Endothelial cell of umbilical vein (primary cell): Measurements from ENCODE around the gene HAX1. TPM values are rescaled to one million over a fixed set of nuclear protein-coding genes. Genes with fewer than 3 reads are reported as not detected.

Experiments
- BruUV-seq: library from RNA; stranded (reverse); fragments of 400-500 nt; replicated peaks from 2 replicates; lab custom pipeline; 2021; lab: Mats Ljungman, UMichigan
- CTCF ChIA-PET: fragments of 300-600, 350-600 bp; sonication (Branson Sonifier 250); formaldehyde crosslinking; loops from one replicate; lab custom pipeline; 2021; ENCODE audit warnings: antibody characterized with exemption, inconsistent platforms; lab: Charles Lee
- POLR2A ChIA-PET: fragments of 300-600, 350-600 bp; sonication (Branson Sonifier 250); formaldehyde crosslinking; loops from one replicate; lab custom pipeline; 2021; ENCODE audit warnings: antibody characterized with exemption, inconsistent platforms; lab: Charles Lee
- DNase-seq: peaks from one replicate; pipeline ENCODE4 v3.0.0-alpha.2; 2011; ENCODE audit warnings: low read depth, low spot score
- FAIRE-seq: peaks from 2 replicates; lab custom pipeline; 2011; peaks lifted over from hg19 to GRCh38; lab: Jason Lieb, UNC
- H2AFZ ChIP-seq: 2 replicates; pipeline ENCODE4 v1.6.0; 2012; ENCODE audit warnings: low read depth, low read length, control low read depth, inconsistent platforms
- H3K27ac ChIP-seq: 2 replicates; pipeline ENCODE4 v1.5.1; 2011; ENCODE audit warnings: low read depth, mild to moderate bottlenecking, control low read depth, low read length, moderate library complexity; ENCODE audit not compliant: insufficient read depth
- H3K27me3 ChIP-seq, 2 experiments: 2 replicates each; pipeline versions ENCODE4 v1.6.0 to v1.6.1; 2011; ENCODE audit warnings: low read length in 2 of 2, mixed read lengths in 1 of 2; ENCODE audit not compliant: control insufficient read depth in 2 of 2, insufficient read depth in 2 of 2
- H3K36me3 ChIP-seq, 2 experiments: 2 replicates in 1 of 2; 3 replicates in 1 of 2; pipeline ENCODE4 v1.5.1; 2011; ENCODE audit warnings: low read length in 2 of 2, mild to moderate bottlenecking in 1 of 2, moderate library complexity in 1 of 2; ENCODE audit not compliant: control insufficient read depth in 2 of 2, insufficient read depth in 2 of 2; ENCODE audit errors: extremely low read depth in 1 of 2
- H3K4me1 ChIP-seq: 3 replicates; pipeline ENCODE4 v1.5.1; 2011; ENCODE audit warnings: mild to moderate bottlenecking, low read length; ENCODE audit not compliant: control insufficient read depth, insufficient read depth; ENCODE audit errors: extremely low read depth
- H3K4me2 ChIP-seq: 2 replicates; pipeline ENCODE4 v1.6.1; 2011; ENCODE audit warnings: low read length, control low read depth, mixed read lengths; ENCODE audit not compliant: insufficient read depth
- H3K4me3 ChIP-seq, 3 experiments: fragments of 200-600 bp in 1 of 3; sonication (generic), shearing (Covaris generic) in 1 of 3; replicated peaks in 1 of 3; 2 replicates each; pipeline ENCODE4 v1.5.1; 2011 to 2016; ENCODE audit warnings: control low read depth in 3 of 3, low read length in 3 of 3, mild to moderate bottlenecking in 2 of 3, inconsistent platforms in 1 of 3, low read depth in 1 of 3, moderate library complexity in 1 of 3; ENCODE audit not compliant: insufficient read depth in 1 of 3
- H3K79me2 ChIP-seq: 2 replicates; pipeline ENCODE4 v1.6.0; 2012; ENCODE audit warnings: low read length, inconsistent platforms; ENCODE audit not compliant: control insufficient read depth, insufficient read depth
- H3K9ac ChIP-seq: replicated peaks from 2 replicates; pipeline ENCODE3; 2011; ENCODE audit warnings: low read length, control low read depth; ENCODE audit not compliant: insufficient read depth; ENCODE audit errors: extremely low read depth
- H3K9me1 ChIP-seq: replicated peaks from 3 replicates; pipeline ENCODE4 v1.6.0; 2011; ENCODE audit warnings: mild to moderate bottlenecking, low read length; ENCODE audit not compliant: control insufficient read depth, insufficient read depth; ENCODE audit errors: extremely low read depth
- H3K9me3 ChIP-seq: replicated peaks from 2 replicates; pipeline ENCODE4 v1.5.1; 2012; ENCODE audit warnings: low read length, inconsistent platforms; ENCODE audit not compliant: control insufficient read depth, insufficient read depth
- H4K20me1 ChIP-seq: replicated peaks from 2 replicates; pipeline ENCODE3; 2011; ENCODE audit warnings: mild to moderate bottlenecking, low read length; ENCODE audit not compliant: control insufficient read depth, insufficient read depth; ENCODE audit errors: extremely low read depth
- EZH2 ChIP-seq: IDR thresholded peaks from 2 replicates; pipeline ENCODE4 v1.6.1; 2012; ENCODE audit warnings: borderline replicate concordance, low read depth, mild to moderate bottlenecking, moderate library complexity, low read length, inconsistent platforms; ENCODE audit not compliant: severe bottlenecking
- FOS ChIP-seq: IDR thresholded peaks from 2 replicates; pipeline ENCODE4 v1.6.1; 2011; ENCODE audit warnings: mild to moderate bottlenecking, low read length, moderate library complexity, borderline replicate concordance; ENCODE audit not compliant: insufficient read depth
- GATA2 ChIP-seq: IDR thresholded peaks from 2 replicates; pipeline ENCODE4 v1.7.0; 2011; ENCODE audit warnings: low read depth, mild to moderate bottlenecking, moderate library complexity, mixed read lengths, low read length; ENCODE audit not compliant: insufficient read length, insufficient read depth
- JUN ChIP-seq: IDR thresholded peaks from 2 replicates; pipeline ENCODE4 v1.6.1; 2011; ENCODE audit warnings: borderline replicate concordance, low read depth; ENCODE audit not compliant: insufficient read length, insufficient read depth
- MYC ChIP-seq: IDR thresholded peaks from one replicate; pipeline ENCODE4 v1.6.1; 2011; ENCODE audit warnings: mild to moderate bottlenecking, low read depth, low read length
- POLR2A ChIP-seq: IDR thresholded peaks from 2 replicates; pipeline ENCODE4 v1.6.1; 2012; ENCODE audit warnings: low read depth, mild to moderate bottlenecking, control low read depth, low read length
- POLR2AphosphoS5 ChIP-seq: IDR thresholded peaks from 2 replicates; pipeline ENCODE4 v1.6.1; 2012; ENCODE audit warnings: low read depth, mild to moderate bottlenecking, control low read depth, low read length, moderate library complexity; ENCODE audit not compliant: insufficient read depth
- dilution Hi-C: fragments of 300-500 bp; cut with MboI; formaldehyde crosslinking; loops from one replicate; pipeline ENCODE4 v1.15.0; 2019; ENCODE audit warnings: low sequenced_read_pairs; ENCODE audit not compliant: extremely low pct_ligation_motif_present
- intact Hi-C: fragments of 100-400 bp; cut with micrococcal nuclease; formaldehyde crosslinking; loops from one replicate; pipeline ENCODE4 v1.10.0; 2022
- polyA plus RNA-seq, 4 experiments: library from polyadenylated mRNA; depleted of rRNA in 3 of 4; stranded (reverse) in 3 of 4; unstranded in 1 of 4; fragments of >200 nt; gene quantifications; 2 replicates each; pipeline versions ENCODE4 v1.2.1 to v1.2.3, GENCODE V29; 2011 to 2012; ENCODE audit warnings: missing spikeins in 1 of 4
- total RNA-seq: library from RNA; stranded (reverse); gene quantifications from 2 replicates; pipeline ENCODE4 v1.2.3, GENCODE V29; 2021
- TF ChIP-seq, protein P1 (sequence below): IDR thresholded peaks from 2 replicates; pipeline ENCODE4 v1.6.1; 2011; ENCODE audit not compliant: insufficient read depth, insufficient read length
- TF ChIP-seq, protein P2 (sequence below), 2 donors: IDR thresholded peaks; 1 replicate in 1 of 2; 2 replicates in 1 of 2; pipeline ENCODE4 v1.5.1; 2011; ENCODE audit warnings: low read length in 2 of 2, mild to moderate bottlenecking in 2 of 2, moderate library complexity in 2 of 2, control low read depth in 1 of 2, inconsistent platforms in 1 of 2, low read depth in 1 of 2; ENCODE audit not compliant: insufficient read depth in 1 of 2; ENCODE audit errors: extremely low read depth in 1 of 2

Gene HAX1
- total and polyA plus RNA-seq, 2 donors (not counting 3 experiments of a cell fraction or from before 2014, with no cell fraction given) = 78.4 to 95.3 TPM

DNA sequence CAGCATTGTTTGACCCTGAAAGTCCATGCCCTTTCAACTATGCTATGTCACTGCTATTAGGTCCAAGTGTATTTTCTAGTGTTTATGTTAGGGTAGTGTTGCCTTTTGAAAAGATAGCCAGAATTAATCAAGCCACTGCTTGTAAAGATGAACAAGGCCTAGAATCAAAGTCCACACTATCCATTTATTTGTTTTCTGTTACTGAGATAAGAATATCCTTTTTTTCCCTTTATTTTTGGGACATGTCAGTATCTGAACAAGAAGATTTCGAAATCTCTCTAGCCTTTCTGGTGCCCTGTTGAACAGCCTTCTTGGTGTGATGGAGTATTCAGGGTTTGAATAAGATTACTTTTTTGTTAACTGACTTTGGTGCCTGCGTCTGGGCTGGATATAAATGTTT, 35.0 kb upstream of the HAX1 start:
- CTCF ChIA-PET = interaction anchor here (1.7 kb wide), 1 partner anchor 15 kb away, joined by 5 read pairs; no protein-coding TSS in a partner anchor
- DNase-seq (no peak), FAIRE-seq (no peak)
- Histone ChIP-seq H3K4me3 (no peak overlapping the region), H3K9me1 (no peaks in the 10 kb centered on the region), H3K4me2 (no peak overlapping the region), H2AFZ (no peak overlapping the region), H3K27ac (no peak overlapping the region), H4K20me1 (no peaks in the 10 kb centered on the region), H3K36me3 (peaks cover 17 to 35% of the 10 kb centered on the region in 2 experiments), H3K27me3 (no peaks in the 10 kb centered on the region), H3K9ac (no peak overlapping the region), H3K9me3 (no peaks in the 10 kb centered on the region), H3K79me2 (peaks cover 49% of the 10 kb centered on the region), H3K4me1 (no peaks in the 10 kb centered on the region)
- dilution Hi-C loops = no loop called here
- no TSS peak for BruUV-seq
- intact Hi-C loops = no loop called here
- TF ChIP-seq GATA2 (no peak), EZH2 (no peak), POLR2A (no peak), POLR2AphosphoS5 (no peak), MYC (no peak), FOS (no peak), JUN (no peak)
- TF ChIP-seq, protein P1, sequence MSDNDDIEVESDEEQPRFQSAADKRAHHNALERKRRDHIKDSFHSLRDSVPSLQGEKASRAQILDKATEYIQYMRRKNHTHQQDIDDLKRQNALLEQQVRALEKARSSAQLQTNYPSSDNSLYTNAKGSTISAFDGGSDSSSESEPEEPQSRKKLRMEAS = no peak
- TF ChIP-seq, protein P2, sequence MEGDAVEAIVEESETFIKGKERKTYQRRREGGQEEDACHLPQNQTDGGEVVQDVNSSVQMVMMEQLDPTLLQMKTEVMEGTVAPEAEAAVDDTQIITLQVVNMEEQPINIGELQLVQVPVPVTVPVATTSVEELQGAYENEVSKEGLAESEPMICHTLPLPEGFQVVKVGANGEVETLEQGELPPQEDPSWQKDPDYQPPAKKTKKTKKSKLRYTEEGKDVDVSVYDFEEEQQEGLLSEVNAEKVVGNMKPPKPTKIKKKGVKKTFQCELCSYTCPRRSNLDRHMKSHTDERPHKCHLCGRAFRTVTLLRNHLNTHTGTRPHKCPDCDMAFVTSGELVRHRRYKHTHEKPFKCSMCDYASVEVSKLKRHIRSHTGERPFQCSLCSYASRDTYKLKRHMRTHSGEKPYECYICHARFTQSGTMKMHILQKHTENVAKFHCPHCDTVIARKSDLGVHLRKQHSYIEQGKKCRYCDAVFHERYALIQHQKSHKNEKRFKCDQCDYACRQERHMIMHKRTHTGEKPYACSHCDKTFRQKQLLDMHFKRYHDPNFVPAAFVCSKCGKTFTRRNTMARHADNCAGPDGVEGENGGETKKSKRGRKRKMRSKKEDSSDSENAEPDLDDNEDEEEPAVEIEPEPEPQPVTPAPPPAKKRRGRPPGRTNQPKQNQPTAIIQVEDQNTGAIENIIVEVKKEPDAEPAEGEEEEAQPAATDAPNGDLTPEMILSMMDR (IDR thresholded peaks at IDR 0.05; ENCODE audit: extremely low read depth in 1 of 2, insufficient read depth in 1 of 2, low read depth in 1 of 2, low read length in 2 of 2) = no peak
- POLR2A ChIA-PET = no interaction called here
